ENCODE results near the gene TANGO2.

DNA sequence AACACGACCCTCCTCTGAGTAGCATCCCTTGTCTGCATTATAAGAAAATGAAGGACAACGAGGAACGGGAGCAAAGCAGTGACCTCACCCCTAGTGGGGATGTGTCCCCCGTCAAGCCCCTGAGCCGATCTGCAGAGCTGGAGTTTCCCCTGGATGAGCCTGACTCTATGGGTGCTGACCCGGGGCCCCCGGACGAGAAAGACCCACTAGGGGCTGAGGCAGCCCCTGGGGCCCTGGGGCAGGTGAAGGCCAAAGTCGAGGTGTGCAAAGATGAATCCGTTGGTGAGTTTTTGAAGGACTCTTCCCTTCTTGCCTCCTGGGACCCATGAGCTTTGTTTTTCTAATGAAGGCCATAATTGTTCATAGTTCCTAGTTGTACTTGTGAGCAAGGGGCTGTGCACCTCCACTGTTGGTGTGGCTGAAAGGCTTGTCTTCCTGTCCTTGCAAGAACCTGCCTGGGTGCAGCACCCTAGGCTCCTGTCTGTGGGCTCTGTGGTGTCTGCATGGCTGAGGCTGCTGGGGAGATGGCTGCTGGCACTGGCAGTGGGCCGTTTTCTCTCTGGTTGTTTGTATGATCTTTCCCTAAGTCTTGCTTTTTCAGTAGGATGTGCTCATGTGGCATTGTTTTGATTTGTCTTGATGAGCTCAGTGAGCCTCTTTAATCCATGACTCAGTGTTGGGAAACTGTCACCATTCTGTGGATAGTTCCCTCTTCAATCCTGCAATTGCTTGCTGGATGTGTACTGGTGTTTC is 69.2 kb downstream of the TANGO2 start:
- TF ChIP-seq ARNT (IDR thresholded peaks at IDR 0.05) = no peak
- no peak for TF ChIP-seq FOXM1 (IDR thresholded peaks at IDR 0.05; ENCODE audit: borderline replicate concordance)
- TF ChIP-seq TARDBP (IDR thresholded peaks at IDR 0.05) = no peak
